Left renal cortex interstitium (tissue), 4 donors: ENCODE data around the gene TULP3. TPM values are rescaled to one million over a fixed set of nuclear protein-coding genes. Genes with fewer than 3 reads are reported as not detected.

Experiments
- DNase-seq, 4 donors: peaks; one replicate each; pipeline ENCODE4 v3.0.0-alpha.2; 2013; ENCODE audit warnings: low read depth in 4 of 4, low spot score in 2 of 4, missing footprints in 1 of 4
- polyA plus RNA-seq, 4 donors: library from polyadenylated mRNA; unstranded; fragments of 120-200 nt; gene quantifications; one replicate each; pipeline ENCODE4 v1.2.1, GENCODE V29; 2013; ENCODE audit not compliant: insufficient read length in 4 of 4

TULP3 gene
- polyA plus RNA-seq, 4 donors = 31.8 to 35.6 (median 33.4) TPM

DNA sequence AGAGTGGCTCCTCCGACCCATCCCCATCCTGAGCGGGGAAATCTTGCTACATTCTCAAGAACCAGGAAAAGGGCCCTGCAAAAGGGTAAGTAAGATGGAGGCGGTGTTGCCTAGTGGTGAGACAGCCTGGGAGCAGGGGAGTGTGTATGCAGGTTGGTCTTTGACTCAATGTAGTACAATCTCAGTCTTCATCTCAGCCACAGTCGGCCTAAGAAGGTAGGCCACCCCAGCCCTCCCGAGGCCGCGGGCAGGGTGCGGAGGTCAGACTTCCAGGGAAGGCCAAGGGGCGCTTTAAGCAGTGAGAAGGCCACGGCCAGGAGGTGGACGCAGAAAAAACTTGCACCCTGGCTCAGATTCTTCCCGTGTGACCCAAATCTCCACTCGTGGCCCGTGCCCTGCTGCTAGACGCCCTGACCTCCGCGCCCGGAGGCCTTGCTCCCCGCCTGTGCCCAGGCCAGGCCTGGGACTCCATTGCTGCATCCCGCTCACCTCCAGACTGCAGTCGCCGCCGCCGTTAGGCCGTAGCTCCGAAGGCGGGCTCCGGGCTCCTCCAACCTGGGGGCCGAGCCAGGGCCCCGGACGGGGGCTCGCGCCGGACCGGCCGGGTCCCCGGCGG, 14.2 kb upstream of the TULP3 start:
- no peak for DNase-seq

DNA sequence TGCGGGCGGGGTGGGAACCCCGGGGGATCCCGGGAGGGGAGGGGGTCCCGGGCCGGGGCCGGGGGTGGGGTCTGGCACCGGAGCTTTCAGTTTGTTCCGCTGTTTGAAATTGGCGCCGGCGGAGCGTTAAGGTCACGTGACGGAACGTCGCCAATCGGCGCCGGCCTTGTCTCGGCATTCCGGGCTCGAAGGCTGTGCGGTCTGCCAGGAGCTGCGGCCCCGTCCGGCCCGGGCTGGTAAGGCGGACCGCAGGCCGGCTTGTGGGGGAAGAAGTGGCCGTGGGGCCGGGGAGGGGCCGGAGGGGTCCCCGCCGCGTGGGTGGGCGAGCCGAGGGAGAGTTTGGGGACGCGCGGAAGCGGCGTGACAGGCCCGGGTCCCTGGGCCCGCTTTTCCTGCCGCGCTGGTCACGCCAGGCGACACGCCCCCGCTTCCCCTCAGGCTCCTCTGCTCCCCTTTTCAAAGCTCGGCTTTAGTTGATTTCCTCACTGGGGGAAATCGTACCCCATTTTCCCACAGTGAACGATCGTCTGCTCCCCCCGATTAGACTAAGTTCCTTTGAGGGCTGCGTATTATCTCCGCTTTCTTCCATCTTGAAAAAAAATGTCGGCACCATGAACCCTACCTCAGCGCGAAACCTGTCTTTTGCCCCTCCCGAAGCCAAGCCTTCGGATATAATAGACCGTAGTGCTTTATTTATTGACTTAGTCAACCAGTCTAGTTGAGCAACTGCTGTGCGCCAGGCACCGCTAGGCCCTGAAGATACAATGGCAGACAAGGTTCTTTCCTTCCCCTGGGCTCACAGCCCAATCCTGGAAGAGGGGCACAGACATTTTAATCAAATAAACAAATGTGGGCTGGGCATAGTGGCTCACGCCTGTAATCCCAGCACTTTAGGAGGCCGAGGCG, 13.4 kb upstream of the TULP3 start, which contains the start of the genes FOXM1 and RHNO1:
FOXM1 (minus strand) TSS at position 128 of the 906 bp plus-strand sequence. CDS start 2,696 bp downstream, outside the sequence.
RHNO1 (plus strand) TSS at position 177 of the 906 bp plus-strand sequence. CDS start 8,144 bp downstream, outside the sequence.
- peak; percentile 75 to 85 (median 81) for DNase-seq

DNA sequence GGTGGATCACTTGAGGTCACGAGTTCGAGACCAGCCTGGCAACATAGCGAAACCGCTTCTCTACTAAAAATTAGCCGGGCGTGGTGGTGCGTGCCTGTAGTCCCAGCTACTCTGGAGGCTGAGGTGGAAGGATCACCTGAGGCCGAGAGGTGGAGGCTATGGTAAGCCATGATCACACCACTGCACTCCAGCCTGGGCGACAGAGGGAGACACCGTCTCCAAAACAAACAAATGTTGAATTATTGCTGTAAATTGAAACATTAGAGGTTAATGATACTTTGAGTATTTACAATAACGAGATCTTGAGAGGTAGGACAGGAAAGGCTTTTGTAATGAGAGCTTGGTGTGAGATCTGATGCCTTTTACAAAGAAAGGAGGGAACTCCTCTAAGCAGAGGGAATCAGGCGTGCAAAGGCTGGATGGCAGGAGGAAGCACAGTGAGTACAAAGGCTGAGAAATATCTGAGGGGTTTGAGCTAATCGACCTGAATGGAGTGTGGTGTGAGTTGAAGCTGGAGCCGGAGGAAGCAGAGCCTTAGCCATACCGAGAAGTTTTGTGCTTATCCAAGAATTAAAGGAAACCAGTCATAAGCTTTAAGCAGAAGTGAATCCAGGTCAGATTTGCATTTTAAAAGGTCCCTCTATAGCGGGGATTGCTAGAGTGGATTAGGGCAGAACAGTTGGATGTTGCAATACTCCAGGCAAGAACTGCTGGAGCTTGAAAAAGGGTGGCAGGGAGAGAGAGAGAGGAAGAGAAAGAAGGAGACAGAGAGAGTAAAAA, 12.5 kb upstream of the TULP3 start:
- DNase-seq = no peak

DNA sequence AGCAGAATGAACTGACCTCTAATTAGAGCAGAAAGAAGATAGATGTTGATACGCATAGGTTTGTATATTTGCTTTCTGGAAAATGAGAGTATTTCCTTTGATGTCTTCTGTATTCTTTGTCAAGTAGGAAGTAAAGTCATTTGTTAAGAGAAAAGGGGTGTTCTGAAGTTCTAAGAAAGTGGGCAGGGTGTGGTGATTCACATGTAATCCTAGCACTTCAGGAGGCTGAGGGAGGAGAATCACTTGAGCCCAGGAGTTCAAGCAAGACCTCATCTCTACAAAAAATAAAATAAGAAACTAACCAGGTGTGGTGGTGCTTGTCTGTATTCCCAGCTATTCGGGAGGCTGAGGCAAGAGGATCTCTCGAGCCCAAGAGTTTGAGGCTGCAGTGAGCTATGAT, 10.8 kb upstream of the TULP3 start:
- no peak for DNase-seq

DNA sequence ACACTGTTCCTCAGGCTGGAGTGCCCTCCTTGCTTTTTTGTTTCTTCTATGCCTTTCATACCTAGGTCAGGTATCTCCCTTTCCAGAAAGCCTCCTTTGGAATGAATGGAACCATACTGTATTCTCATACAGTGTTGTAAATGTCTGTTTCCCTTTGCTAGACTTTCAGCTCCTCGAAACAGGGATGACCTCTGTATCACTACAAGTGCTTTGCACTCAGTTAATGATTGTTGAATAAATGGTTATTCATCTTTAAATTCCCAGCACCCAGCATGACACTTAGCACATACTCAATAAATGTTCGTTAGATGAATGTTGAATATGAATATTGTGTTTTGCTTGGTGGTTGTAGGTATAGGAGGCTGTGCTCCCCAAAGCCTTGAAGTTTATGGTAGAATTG, 5.9 kb upstream of the TULP3 start:
- DNase-seq = no peak

DNA sequence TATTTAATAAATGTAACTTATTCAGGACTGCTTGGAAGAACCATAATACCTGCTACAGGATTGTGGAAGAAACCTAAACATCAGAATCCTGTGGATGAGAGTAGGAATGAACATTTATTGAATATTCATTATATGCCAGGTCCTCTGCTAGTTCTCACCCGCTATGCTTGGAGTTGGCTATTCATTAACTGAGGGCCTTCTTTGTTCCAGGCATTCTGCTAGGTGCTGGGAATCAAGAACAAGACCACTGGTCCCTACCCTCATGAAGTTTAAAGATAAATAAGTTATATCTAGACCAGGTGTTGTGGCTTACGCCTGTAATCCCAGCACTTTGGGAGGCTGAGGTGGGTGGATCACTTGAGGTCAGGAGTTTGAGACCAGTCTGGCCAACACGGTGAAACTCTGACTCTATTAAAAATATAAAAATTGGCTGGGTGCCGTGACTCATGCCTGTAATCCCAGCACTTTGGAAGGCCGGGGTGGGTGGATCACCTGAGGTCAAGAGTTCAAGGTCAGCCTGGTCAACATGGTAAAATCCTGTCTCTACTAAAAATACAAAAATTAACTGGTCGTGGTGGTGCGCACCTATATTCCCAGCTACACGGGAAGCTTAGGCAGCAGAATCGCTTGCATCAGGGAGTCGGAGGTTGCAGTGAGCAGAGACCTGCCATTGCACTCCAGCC, 3.8 kb upstream of the TULP3 start:
- DNase-seq = no peak

DNA sequence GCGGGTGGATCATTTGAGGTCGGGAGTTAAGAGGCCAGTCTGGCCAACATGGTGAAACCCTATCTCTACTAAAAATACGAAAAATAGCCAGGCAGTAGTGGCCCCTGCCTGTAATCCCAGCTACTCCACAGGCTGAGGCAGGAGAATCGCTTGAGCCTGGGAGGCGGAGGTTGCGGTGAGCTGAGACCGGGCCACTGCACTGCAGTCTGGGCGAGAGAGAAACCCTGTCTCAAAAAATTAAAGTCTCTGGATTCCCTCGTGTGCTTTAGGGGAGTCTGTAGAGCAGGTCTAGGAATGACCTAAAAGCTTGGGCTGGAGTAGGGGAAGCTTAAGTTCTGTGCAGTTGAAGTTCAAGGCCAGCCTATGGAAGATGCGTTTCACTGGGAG, 697 bp upstream of the TULP3 start:
- DNase-seq = no peak

DNA sequence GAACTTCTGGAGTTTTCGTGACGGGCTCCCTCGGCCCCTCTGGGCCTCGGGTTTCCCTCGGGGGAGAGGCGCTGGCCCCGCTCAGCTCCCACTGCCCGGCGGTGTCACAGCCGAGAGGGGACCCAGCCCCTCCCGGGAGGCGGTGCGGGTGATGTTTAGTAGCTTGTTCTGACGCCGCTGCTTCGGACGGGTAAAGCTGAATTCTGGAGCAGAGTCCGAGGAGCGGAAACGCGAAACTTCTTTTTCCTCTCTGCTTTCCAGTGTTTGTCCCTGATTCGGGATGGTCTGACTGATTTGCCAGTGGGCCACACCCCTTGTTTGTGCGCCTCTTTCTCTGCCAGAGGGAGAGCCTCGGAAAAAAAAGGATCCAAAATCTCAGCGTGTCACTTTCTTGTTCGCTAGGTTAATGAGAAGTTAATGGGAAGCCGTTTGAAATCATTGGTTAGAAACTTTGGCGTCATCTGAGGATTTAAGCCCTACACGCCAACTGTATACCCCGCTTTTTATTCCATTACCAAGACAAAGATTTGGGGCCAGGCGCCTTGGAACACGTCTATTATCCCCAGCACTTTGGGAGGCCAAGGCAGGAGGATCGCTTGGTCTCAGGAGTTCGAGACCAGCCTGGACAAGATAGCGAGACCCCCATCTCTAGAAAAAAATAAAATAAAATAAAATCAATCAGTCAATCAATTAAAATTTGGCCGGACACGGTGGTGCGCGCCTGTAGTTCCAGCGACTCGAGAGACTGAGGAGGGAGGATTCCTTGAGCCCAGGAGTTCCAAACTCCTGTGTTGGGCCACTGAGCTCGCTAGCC, 756 bp downstream of the TULP3 start:
- DNase-seq = peak in 3 of 4 donors; percentile 47 to 69 (median 62)

DNA sequence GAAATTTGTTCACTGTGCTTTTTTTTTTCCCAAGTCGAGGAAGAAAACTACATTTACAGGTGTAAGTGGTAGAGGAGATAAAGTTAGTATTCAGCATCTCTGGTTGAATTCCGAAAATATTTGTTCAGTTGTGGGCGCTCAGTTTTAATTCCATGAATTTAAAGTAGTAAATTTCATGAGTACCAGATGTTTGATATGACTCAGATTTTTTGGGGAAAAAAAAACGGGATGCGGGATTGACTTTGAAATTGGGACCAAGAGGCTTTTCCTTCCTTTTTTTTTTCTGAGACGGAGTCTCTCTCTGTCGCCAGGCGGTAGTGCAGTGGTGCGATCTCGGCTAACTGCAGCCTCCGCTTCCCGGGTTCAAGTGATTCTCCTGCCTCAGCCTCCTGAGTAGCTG, 1.6 kb downstream of the TULP3 start:
- DNase-seq = no peak

DNA sequence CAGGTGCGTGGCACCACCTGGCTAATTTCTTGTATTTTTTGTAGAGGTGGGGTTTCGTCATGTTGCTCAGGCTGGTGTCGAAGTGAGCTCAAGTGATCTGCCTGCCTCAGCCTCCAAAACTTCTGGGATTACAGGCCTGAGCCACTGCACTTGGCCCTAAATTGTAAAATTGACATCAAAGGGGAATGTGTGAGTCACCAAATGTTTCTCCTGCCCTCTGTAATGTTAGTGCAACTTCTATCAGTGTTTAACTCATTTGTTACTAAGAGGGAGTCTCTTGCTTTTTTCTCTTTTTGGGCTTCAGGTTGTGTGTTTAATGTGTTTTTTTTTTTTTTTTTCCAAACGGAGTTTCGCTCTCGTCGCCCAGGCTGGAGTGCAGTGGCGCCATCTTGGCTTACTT, 2.3 kb downstream of the TULP3 start:
- DNase-seq = no peak

DNA sequence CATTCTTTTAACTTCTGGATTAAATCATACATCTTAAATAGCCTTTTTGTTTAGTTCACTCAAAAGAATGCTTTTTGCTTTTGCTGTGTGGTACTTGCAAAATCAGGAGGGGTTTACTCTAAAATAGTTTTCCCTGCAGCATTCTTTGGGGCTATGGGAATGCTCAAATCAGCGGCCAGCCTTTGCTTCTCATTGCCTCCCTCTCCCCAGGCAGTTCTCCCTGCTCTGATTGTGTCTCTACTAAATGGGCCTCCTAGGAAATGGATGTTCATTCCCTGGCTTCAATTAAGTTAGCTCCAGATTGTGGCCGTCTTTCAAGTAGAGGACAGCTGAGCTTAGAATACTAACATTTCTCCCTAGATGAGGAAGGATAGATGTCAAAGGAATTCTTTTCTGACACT, 4.4 kb downstream of the TULP3 start:
- DNase-seq = no peak

DNA sequence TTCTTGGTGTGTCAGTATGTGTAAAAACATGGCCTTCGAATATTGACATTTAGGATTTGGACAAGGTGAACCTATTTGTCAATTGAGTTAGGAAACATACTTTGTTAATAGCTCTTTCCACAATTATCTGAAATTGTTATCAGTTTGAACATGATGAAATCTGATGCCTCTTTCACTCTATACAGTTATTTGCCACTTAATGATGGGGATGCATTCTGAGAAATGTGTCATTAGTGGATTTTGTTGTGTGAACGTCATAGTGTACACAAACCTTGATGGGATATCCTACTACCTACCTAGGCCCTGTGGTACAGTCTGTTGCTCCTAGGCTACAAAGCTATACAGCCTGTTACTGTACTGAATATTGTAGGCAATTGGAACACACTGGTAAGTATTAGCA, 4.8 kb downstream of the TULP3 start:
- no peak for DNase-seq

DNA sequence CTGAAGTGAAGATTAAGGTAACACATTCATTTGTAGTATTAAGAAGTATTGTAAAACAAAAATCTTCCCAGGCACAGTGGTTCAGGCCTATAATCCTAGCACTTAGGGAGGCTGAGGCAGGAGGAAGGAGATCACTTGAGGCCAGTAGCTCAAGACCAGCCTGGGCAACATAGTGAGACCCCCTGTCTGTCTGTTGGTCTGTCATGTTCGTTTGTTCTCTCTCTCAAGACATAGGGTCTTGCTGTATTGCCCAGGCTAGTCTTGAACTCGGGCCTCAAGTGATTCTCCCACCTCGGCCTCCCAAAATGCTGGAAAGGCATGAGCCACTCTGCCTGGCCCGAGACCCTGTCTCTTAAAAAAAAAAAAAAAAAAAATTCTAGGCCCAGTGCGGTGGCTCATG, 6.7 kb downstream of the TULP3 start:
- DNase-seq = no peak

DNA sequence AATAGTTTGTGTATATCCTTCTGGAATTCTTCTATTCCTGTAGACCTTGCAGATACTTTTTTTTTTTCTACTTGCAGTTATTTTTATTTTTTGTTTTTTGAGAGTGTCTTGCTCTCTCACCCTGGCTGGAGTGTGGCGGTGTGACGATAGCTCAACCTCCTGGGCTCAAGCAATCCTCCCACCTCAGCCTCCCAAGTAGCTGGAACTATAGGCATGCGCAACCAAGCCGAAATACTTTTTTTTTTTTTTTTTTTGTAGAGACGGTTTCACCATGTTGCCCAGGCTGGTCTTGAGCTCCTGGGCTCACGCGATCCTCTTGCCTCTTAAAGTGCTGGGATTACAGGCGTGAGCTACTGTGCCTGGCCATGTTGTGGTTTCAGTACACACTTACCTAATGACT, 10.0 kb downstream of the TULP3 start:
- no peak for DNase-seq

DNA sequence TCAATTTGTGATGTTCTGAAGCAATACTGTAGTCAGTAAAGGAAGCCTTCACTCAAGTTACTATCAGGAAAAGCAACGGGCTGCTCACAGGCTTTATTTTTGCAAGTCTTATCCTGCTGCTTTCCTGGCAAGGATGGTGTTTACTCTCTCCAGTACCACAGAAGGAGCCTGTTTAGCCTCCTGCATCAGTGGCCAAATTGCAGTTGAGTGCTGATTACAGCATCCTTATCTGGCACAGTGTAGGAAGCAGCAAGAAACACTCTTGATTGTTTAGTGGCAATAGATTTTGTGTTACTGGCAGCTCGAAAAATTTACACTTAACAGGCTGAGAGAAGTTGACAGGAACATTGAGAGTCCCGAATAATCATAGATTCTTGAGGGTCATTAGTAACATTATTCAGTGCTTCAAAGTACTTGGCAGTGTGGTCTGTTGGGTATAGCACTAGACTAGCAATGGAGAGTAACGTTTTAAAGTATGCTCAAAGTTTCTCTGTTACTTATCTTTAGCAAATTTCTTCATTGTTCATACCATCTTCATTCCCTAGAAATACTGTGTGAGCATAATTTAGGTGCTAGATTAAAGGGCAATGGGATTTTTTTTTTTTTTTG, 11.7 kb downstream of the TULP3 start:
- no peak for DNase-seq

DNA sequence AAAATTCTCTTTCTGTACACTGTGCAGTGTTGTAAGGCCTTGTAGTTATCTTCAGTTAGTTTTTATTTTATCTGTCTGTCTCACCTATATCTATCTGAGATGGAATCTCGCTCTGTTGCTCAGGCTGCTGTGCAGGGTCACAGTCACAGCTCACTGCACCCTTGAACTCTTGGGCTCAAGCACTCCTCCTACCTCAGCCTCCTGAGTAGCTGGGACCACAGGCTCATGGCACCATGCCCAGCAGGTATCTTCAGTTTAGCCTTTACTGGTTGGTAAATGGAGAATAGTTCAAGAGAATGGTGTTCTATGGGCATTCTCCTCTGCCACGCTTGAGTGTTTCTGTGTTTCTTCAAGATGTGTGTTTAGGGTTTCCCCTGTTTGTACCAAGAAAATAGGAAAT, 13.6 kb downstream of the TULP3 start:
- no peak for DNase-seq

DNA sequence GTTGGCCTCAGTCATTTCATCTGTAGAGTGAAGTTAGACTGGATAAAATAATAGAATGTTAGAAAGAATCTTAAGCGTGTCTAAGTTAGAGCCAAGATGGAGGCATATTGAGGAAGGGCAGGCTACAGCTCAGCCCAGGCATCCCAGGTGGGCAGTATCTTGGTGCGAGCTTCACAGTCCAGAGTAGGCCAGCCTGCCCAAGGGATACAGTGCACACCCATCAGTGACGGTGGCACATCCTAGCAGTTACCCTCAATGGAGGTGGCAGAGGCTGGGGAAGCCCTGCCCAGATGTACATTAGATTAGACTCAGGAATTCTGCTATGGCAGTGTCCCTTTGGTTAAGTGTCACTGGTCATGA, 21.5 kb downstream of the TULP3 start:
- no peak for DNase-seq

DNA sequence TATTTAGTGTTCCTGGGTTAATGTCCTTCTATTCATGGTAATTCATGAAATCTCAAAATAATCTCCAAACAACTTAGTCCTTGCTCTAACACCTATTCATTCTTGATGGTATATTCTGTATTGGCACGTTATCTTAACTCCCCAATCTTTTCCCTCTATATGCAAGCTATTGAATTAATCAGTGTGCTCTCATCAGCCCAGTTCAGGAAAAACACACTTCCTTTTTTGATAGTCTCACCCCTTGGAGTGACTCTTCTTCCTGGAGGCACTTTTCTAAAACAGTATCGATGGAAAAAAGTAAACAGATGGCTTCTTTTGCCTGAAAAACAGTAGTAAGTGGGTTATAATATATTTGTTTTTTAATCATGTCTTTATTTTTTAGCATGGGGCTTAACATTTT, 28.6 kb downstream of the TULP3 start:
- DNase-seq = no peak

DNA sequence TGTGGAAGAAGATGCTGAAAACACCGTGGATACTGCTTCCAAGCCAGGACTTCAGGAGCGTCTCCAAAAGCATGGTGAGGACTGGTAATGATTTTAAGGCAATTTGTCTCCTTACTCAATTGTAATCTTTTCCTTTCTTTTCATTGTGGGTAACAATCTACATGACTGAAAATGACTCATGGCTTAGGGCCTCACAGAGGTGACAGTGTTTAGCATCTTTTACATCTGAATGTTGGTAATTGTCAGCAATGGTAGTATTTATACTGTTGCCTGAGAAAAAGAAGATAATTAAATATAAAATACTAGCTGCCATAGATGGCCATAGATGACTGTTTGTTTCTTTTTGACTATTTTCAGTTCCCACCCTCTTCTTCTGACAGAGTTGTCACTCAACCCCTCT, 31.6 kb downstream of the TULP3 start:
- DNase-seq = no peak
